Astrocyte (in vitro differentiated cells and primary cell): Measurements from ENCODE around the gene TMEM273. TPM values are rescaled to one million over a fixed set of nuclear protein-coding genes. Genes with fewer than 3 reads are reported as not detected.

Experiments used
- DNase-seq: peaks from one replicate; pipeline ENCODE4 v3.0.0-alpha.2; 2010; ENCODE audit warnings: low read depth
- FAIRE-seq: peaks from 2 replicates; lab custom pipeline; 2011; peaks lifted over from hg19 to GRCh38; lab: Jason Lieb, UNC
- H2AFZ ChIP-seq: 2 replicates; pipeline ENCODE4 v1.6.0; 2012; ENCODE audit warnings: low read depth, low read length, inconsistent platforms
- H3K27ac ChIP-seq: 2 replicates; pipeline ENCODE4 v1.5.1; 2011; ENCODE audit warnings: low read depth, low read length, inconsistent platforms
- H3K27me3 ChIP-seq: 2 replicates; pipeline ENCODE4 v1.6.0; 2011; ENCODE audit warnings: low read length, inconsistent platforms; ENCODE audit not compliant: insufficient read depth
- H3K36me3 ChIP-seq: 2 replicates; pipeline ENCODE4 v1.5.1; 2011; ENCODE audit warnings: low read length, inconsistent platforms; ENCODE audit not compliant: insufficient read depth
- H3K4me1 ChIP-seq: 2 replicates; pipeline ENCODE4 v1.5.1; 2011; ENCODE audit warnings: low read length, inconsistent platforms; ENCODE audit not compliant: insufficient read depth
- H3K4me2 ChIP-seq: 2 replicates; pipeline ENCODE4 v1.6.0; 2012; ENCODE audit warnings: low read length, inconsistent platforms
- H3K4me3 ChIP-seq: 2 replicates; pipeline ENCODE4 v1.5.1; 2011; ENCODE audit warnings: low read depth, mild to moderate bottlenecking, low read length, inconsistent platforms; ENCODE audit not compliant: insufficient read depth
- H3K79me2 ChIP-seq: 2 replicates; pipeline ENCODE4 v1.6.0; 2012; ENCODE audit warnings: mild to moderate bottlenecking, low read length, inconsistent platforms; ENCODE audit not compliant: insufficient read depth
- H3K9ac ChIP-seq: 2 replicates; pipeline ENCODE4 v1.6.0; 2012; ENCODE audit warnings: mild to moderate bottlenecking, low read length, inconsistent platforms
- H3K9me3 ChIP-seq: 2 replicates; pipeline ENCODE4 v1.5.1; 2012; ENCODE audit warnings: low read depth, mild to moderate bottlenecking, low read length, inconsistent platforms; ENCODE audit not compliant: insufficient read depth
- H4K20me1 ChIP-seq: 2 replicates; pipeline ENCODE4 v1.6.0; 2012; ENCODE audit warnings: low read length, inconsistent platforms; ENCODE audit not compliant: insufficient read depth
- H3K27ac Mint-ChIP-seq: one replicate; pipeline ENCODE4 v1.8.0; 2021; ENCODE audit warnings: mild to moderate bottlenecking, mixed read lengths; ENCODE audit not compliant: unreplicated experiment
- H3K27me3 Mint-ChIP-seq: one replicate; pipeline ENCODE4 v1.8.0; 2021; ENCODE audit warnings: low read depth, mixed read lengths; ENCODE audit not compliant: unreplicated experiment
- H3K36me3 Mint-ChIP-seq: one replicate; pipeline ENCODE4 v1.8.0; 2021; ENCODE audit warnings: low read depth, mixed read lengths; ENCODE audit not compliant: unreplicated experiment
- H3K4me1 Mint-ChIP-seq: one replicate; pipeline ENCODE4 v1.8.0; 2021; ENCODE audit warnings: low read depth, mixed read lengths; ENCODE audit not compliant: unreplicated experiment
- H3K4me3 Mint-ChIP-seq: one replicate; pipeline ENCODE4 v1.8.0; 2021; ENCODE audit warnings: mild to moderate bottlenecking, moderate library complexity, mixed read lengths; ENCODE audit not compliant: unreplicated experiment
- H3K9me3 Mint-ChIP-seq: one replicate; pipeline ENCODE4 v1.8.0; 2021; ENCODE audit warnings: mild to moderate bottlenecking, mixed read lengths; ENCODE audit not compliant: unreplicated experiment
- CTCF ChIP-seq: IDR thresholded peaks from 2 replicates; pipeline ENCODE4 v1.5.1; 2011; ENCODE audit warnings: low read depth, mild to moderate bottlenecking, inconsistent platforms, low read length, moderate library complexity; ENCODE audit not compliant: insufficient read depth
- EZH2 ChIP-seq: IDR thresholded peaks from 2 replicates; pipeline ENCODE4 v1.6.1; 2012; ENCODE audit warnings: mild to moderate bottlenecking, low read length, inconsistent platforms; ENCODE audit not compliant: insufficient read depth
- total RNA-seq: library from RNA; stranded (reverse); gene quantifications from 2 replicates; pipeline ENCODE4 v1.2.1, GENCODE V29; 2021

Gene TMEM273
- total RNA-seq, 1 donor from 2014 or later: not detected

DNA sequence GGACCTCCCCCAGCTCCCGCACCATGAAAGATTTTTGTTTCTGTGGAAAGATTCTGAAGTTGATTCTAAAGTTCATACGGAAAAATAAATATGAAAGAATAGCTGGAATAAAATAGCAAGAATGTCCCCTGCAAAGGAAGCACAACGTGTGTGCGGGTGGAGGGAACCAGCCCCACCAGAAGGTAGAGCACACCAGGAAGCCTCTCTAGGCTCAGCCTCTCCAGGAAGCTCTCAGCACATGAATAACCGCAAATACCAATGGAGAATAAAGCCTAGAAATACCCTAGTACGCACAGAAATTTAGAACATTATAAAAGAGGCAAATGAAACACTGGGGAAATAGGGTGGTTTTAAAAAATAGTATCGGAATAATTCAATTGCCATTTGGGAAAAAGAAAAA is 29.8 kb downstream of the TMEM273 start:
- DNase-seq (no peak), FAIRE-seq (no peak)
- H3K4me3 Mint-ChIP-seq: no peak overlapping the region
- no peak overlapping the region for H3K27ac Mint-ChIP-seq
- no peak overlapping the region for H3K4me2 ChIP-seq
- H3K9me3 ChIP-seq: no peaks in the 10 kb centered on the region
- H3K9me3 Mint-ChIP-seq: no peaks in the 10 kb centered on the region
- no peak overlapping the region for H3K9ac ChIP-seq
- H2AFZ ChIP-seq: no peak overlapping the region
- peaks cover 17% of the 10 kb centered on the region for H3K4me1 Mint-ChIP-seq
- no peaks in the 10 kb centered on the region for H4K20me1 ChIP-seq
- H3K79me2 ChIP-seq: no peaks in the 10 kb centered on the region
- peaks cover 8% of the 10 kb centered on the region for H3K4me1 ChIP-seq
- no peaks in the 10 kb centered on the region for H3K27me3 ChIP-seq
- H3K4me3 ChIP-seq: no peak overlapping the region
- peaks cover 17% of the 10 kb centered on the region for H3K27me3 Mint-ChIP-seq
- H3K27ac ChIP-seq: no peak overlapping the region
- H3K36me3 Mint-ChIP-seq: no peaks in the 10 kb centered on the region
- no peak for TF ChIP-seq EZH2
- no peak for TF ChIP-seq CTCF
- no peaks in the 10 kb centered on the region for H3K36me3 ChIP-seq

DNA sequence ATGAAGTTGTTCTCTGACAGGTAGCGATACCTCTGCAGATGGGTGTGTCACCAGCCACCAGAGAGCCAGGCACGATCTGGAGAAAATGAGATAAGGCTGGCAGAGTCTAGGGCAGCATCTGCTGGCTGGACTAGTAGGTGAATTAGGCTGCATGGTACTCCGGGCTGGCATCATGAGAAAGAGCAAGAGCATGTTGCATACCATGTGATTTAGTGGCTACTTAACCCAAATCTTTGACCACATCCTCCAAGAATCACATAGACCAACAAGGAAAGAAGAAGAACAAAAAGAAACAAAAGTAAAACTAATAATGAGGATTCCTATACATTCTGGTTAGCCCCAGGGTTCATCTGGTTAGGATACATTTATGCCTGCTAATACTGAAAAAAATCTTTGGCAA is 31.0 kb downstream of the TMEM273 start:
- Histone ChIP-seq H3K27ac (no peak overlapping the region), H3K9ac (no peak overlapping the region), H3K9me3 (no peaks in the 10 kb centered on the region), H3K4me1 (peaks cover 5% of the 10 kb centered on the region), H4K20me1 (no peaks in the 10 kb centered on the region), H3K4me2 (no peak overlapping the region), H2AFZ (no peak overlapping the region), H3K79me2 (no peaks in the 10 kb centered on the region), H3K4me3 (no peak overlapping the region), H3K36me3 (no peaks in the 10 kb centered on the region), H3K27me3 (no peaks in the 10 kb centered on the region)
- TF ChIP-seq CTCF: no peak
- no peak for TF ChIP-seq EZH2
- no peak overlapping the region for H3K4me3 Mint-ChIP-seq
- no peak overlapping the region for H3K27ac Mint-ChIP-seq
- no peaks in the 10 kb centered on the region for H3K36me3 Mint-ChIP-seq
- FAIRE-seq (no peak), DNase-seq (no peak)
- H3K4me1 Mint-ChIP-seq: peaks cover 19% of the 10 kb centered on the region
- peaks cover 17% of the 10 kb centered on the region for H3K27me3 Mint-ChIP-seq
- no peaks in the 10 kb centered on the region for H3K9me3 Mint-ChIP-seq

- no peak for DNase-seq
- TF ChIP-seq EZH2: no peak
- TF ChIP-seq CTCF: no peak
- no peak overlapping the region for H3K9ac ChIP-seq
- Mint-ChIP-seq H3K9me3 (no peaks in the 10 kb centered on the region), H3K27me3 (peaks cover 21% of the 10 kb centered on the region), H3K4me3 (no peak overlapping the region), H3K27ac (no peak overlapping the region), H3K4me1 (peaks cover 19% of the 10 kb centered on the region), H3K36me3 (no peaks in the 10 kb centered on the region)
- no peaks in the 10 kb centered on the region for H4K20me1 ChIP-seq
- no peaks in the 10 kb centered on the region for H3K36me3 ChIP-seq
- H3K4me2 ChIP-seq: no peak overlapping the region
- peaks cover under 1% of the 10 kb centered on the region for H3K27me3 ChIP-seq
- H3K27ac ChIP-seq: no peak overlapping the region
- no peak overlapping the region for H2AFZ ChIP-seq
- H3K79me2 ChIP-seq: no peaks in the 10 kb centered on the region
- peak; percentile 29 for FAIRE-seq
- H3K4me3 ChIP-seq: no peak overlapping the region
- H3K4me1 ChIP-seq: no peaks in the 10 kb centered on the region
- no peaks in the 10 kb centered on the region for H3K9me3 ChIP-seq
Observed at GRCh38 chr10:49154641-49155040, 33.5 kb downstream of the TMEM273 start.
